AG09309 (cell line): ENCODE data around the gene MICAL3.

ENCODE experiments used
- DNase-seq: peaks from one replicate; pipeline ENCODE4 v3.0.0-alpha.2; 2010; ENCODE audit warnings: low read depth
- H3K4me3 ChIP-seq: 2 replicates; pipeline ENCODE4 v1.5.1; 2011; ENCODE audit warnings: mild to moderate bottlenecking, low read depth, low read length, moderate library complexity; ENCODE audit not compliant: control insufficient read depth
- CTCF ChIP-seq: IDR thresholded peaks from 2 replicates; pipeline ENCODE4 v1.5.1; 2011; ENCODE audit warnings: mild to moderate bottlenecking, low read depth, low read length, inconsistent platforms; ENCODE audit not compliant: insufficient read depth, control insufficient read depth; ENCODE audit errors: missing control alignments

Gene MICAL3

GRCh38 chr22:17910561-17911311 is 113.6 kb downstream of the MICAL3 start:
- H3K4me3 ChIP-seq = no peak overlapping the region
- peak; percentile 62 for TF ChIP-seq CTCF
- peak; percentile 61 for DNase-seq

GRCh38 chr22:17907748-17908051 is 116.7 kb downstream of the MICAL3 start:
- DNase-seq = no peak
- no peak for TF ChIP-seq CTCF
- no peak overlapping the region for H3K4me3 ChIP-seq

DNA sequence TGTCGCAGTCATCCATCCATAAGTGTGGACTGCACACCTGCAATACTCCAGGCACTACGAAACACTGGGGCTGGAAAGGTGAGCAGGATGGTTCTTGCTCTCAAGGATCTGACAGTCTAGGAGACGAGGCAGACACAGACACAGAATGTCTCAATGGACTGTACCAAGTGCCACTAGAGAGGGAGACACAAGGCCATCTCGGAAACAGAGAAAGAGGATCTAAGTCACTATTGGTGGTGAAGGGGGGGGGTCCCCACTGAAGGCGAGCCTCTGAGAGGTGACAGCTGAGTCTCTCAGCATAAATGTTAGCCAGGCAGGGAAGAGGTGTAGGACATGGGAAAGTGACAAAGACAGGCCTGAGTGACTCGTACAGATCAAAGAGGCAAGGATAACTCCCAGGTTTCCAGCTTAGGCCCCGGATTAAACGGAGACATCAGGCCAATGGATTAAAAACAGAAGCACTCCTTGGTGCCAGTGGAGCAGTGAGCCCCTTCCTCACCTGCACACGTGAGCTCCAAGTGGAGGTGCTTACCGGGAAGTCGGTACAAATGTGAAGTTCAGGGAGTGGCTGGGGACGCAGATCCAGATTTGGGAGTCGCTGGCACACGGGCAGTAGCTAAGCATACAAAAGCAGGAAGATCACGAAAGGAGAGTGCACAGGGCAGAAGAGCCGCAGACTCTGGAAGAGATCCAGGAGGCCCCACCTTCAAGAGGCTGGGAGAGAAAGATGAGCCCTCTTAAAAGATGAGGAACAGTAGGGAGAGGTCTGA is 117.2 kb downstream of the MICAL3 start:
- no peak for DNase-seq
- no peak for TF ChIP-seq CTCF
- H3K4me3 ChIP-seq = no peak overlapping the region

DNA sequence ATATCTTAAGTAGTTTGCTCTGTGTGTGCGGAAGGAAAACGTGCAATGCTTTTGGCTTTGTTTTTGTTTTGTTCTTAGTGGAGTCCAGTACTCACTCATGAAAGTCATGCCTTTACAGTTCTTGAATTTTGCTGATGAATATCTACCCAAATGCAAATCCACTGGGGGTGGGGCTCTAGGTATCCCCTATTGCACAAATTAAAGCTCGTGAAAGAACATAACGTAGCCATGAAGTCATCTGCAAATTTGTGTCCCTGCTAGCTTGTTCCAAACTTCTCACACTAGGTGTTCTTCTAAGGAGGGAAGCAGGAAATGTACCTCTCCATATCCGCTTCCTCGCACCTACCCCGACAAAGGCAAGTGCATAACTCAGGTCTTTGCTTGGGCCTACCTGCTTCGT is 118.9 kb downstream of the MICAL3 start:
- no peak for DNase-seq
- TF ChIP-seq CTCF = no peak
- no peak overlapping the region for H3K4me3 ChIP-seq

- no peak for TF ChIP-seq CTCF
- DNase-seq = no peak
- no peak overlapping the region for H3K4me3 ChIP-seq
Measured at GRCh38 chr22:17903564-17904295, 120.6 kb downstream of the MICAL3 start.

GRCh38 chr22:17902960-17903359 is 121.4 kb downstream of the MICAL3 start:
- no peak overlapping the region for H3K4me3 ChIP-seq
- TF ChIP-seq CTCF = no peak

More at GRCh38 chr22:17902960-17903359, 121.4 kb downstream of the MICAL3 start:
- no peak for DNase-seq
